Occipital lobe (tissue), 2 donors: Measurements from ENCODE around the gene POLD4. TPM values are rescaled to one million over a fixed set of nuclear protein-coding genes. Genes with fewer than 3 reads are reported as not detected.
A peak's percentile ranks its signal among the peaks of the same experiment; 100 is the strongest.

Source experiments
- DNase-seq: peaks from one replicate; lab custom pipeline; 2025; lab: John Stamatoyannopoulos, UW
- total RNA-seq: library from RNA; depleted of rRNA; stranded (reverse); fragments of >200 nt; gene quantifications from one replicate; pipeline ENCODE4 v1.2.3, GENCODE V29; 2014

The POLD4 gene
- total RNA-seq, 1 donor from 2014 or later, result 3.6 TPM

GRCh38 chr11:67389477-67389876, 36.1 kb upstream of the POLD4 start:
- no peak for DNase-seq

- no peak for DNase-seq
These were observed 34.2 kb upstream of the POLD4 start for GRCh38 chr11:67387518-67387917.

- no peak for DNase-seq
These were observed 33.7 kb upstream of the POLD4 start for GRCh38 chr11:67387069-67387468.

GRCh38 chr11:67384851-67385366, 31.6 kb upstream of the POLD4 start:
- DNase-seq, result no peak

- DNase-seq, result peak; percentile 52
These were observed 29.2 kb upstream of the POLD4 start for GRCh38 chr11:67382276-67383136.

- no peak for DNase-seq
These were observed 28.1 kb upstream of the POLD4 start for GRCh38 chr11:67381244-67381972.

- DNase-seq, result no peak
These were observed 26.0 kb upstream of the POLD4 start for GRCh38 chr11:67379061-67380058.

GRCh38 chr11:67378544-67378943, 25.2 kb upstream of the POLD4 start:
- DNase-seq, result no peak

GRCh38 chr11:67376873-67377808, 23.8 kb upstream of the POLD4 start:
- no peak for DNase-seq

- DNase-seq, result no peak
These were observed 22.9 kb upstream of the POLD4 start for GRCh38 chr11:67376063-67376820.

- DNase-seq, result no peak
These were observed 22.1 kb upstream of the POLD4 start for GRCh38 chr11:67375320-67376055.

GRCh38 chr11:67374571-67375281, 21.4 kb upstream of the POLD4 start:
- no peak for DNase-seq

GRCh38 chr11:67373648-67374570, 20.6 kb upstream of the POLD4 start:
- no peak for DNase-seq

GRCh38 chr11:67372993-67373647, 19.8 kb upstream of the POLD4 start, which contains the start of gene CLCF1:
TSS of gene CLCF1 (minus strand) at chr11:67373598. CDS start at chr11:67373539, 59 bp downstream.
- DNase-seq, result no peak

- no peak for DNase-seq
These were observed 19.1 kb upstream of the POLD4 start for GRCh38 chr11:67372321-67372992.

- DNase-seq, result no peak
These were observed 18.6 kb upstream of the POLD4 start for GRCh38 chr11:67371911-67372320.
